Type B pancreatic cell (in vitro differentiated cells): Measurements from ENCODE around the gene PRMT6. TPM values are rescaled to one million over a fixed set of nuclear protein-coding genes. Genes with fewer than 3 reads are reported as not detected.

Experiments
- DNase-seq: peaks from one replicate; pipeline ENCODE4 v3.0.0; 2021; ENCODE audit warnings: mixed read lengths; ENCODE audit not compliant: unreplicated experiment; ENCODE audit errors: extremely low spot score
- H3K27ac Mint-ChIP-seq: 2 replicates; pipeline ENCODE4 v1.8.0; 2021; ENCODE audit warnings: mild to moderate bottlenecking, mixed read lengths
- H3K27me3 Mint-ChIP-seq: 2 replicates; pipeline ENCODE4 v1.8.0; 2021; ENCODE audit warnings: mixed read lengths
- H3K36me3 Mint-ChIP-seq: 2 replicates; pipeline ENCODE4 v1.8.0; 2021; ENCODE audit warnings: mixed read lengths
- H3K4me1 Mint-ChIP-seq: one replicate; pipeline ENCODE4 v1.8.0; 2021; ENCODE audit warnings: mixed read lengths; ENCODE audit not compliant: unreplicated experiment
- H3K4me3 Mint-ChIP-seq: 2 replicates; pipeline ENCODE4 v1.8.0; 2021; ENCODE audit warnings: mild to moderate bottlenecking, mixed read lengths
- H3K9me3 Mint-ChIP-seq: 2 replicates; pipeline ENCODE4 v1.8.0; 2021; ENCODE audit warnings: mixed read lengths
- CTCF ChIP-seq: fragments of 200-600 bp; sonication (generic); conservative IDR thresholded peaks from 2 replicates; pipeline ENCODE4 v1.5.0; 2021; ENCODE audit warnings: antibody characterized with exemption, mild to moderate bottlenecking
- total RNA-seq: library from RNA; stranded (reverse); gene quantifications from 2 replicates; pipeline ENCODE4 v1.2.1, GENCODE V29; 2021; ENCODE audit warnings: low replicate concordance

The PRMT6 gene
- total RNA-seq, 1 donor from 2014 or later, result 31.4 TPM

DNA sequence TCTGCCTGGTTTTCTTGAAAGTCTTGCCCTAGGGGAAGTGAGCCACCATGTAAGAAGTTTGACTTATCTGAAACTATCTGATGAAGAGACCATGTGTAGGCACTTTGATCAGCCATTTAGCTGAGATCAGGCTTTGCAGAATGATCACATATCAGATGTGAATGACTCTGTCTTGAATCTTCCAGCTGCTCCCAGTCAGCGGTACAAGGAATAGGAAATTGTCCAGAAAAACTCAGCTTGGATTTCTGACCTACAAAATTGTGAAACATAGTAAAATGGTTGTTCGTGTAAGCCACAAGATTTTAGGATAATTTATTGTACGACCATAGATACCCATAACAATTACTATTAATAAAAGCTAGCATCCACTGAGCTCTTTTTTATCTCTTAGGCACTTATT is 42.5 kb downstream of the PRMT6 start:
- DNase-seq, result no peak
- H3K4me1 Mint-ChIP-seq, result no peaks in the 10 kb centered on the region
- H3K9me3 Mint-ChIP-seq, result peaks cover under 1% of the 10 kb centered on the region
- TF ChIP-seq CTCF, result no peak
- no peak overlapping the region for H3K27ac Mint-ChIP-seq
- no peaks in the 10 kb centered on the region for H3K27me3 Mint-ChIP-seq
- no peaks in the 10 kb centered on the region for H3K36me3 Mint-ChIP-seq
- no peak overlapping the region for H3K4me3 Mint-ChIP-seq

GRCh38 chr1:107100331-107100984 is 44.0 kb downstream of the PRMT6 start:
- no peaks in the 10 kb centered on the region for H3K4me1 Mint-ChIP-seq
- no peaks in the 10 kb centered on the region for H3K9me3 Mint-ChIP-seq

GRCh38 chr1:107105914-107106313 is 49.4 kb downstream of the PRMT6 start:
- Mint-ChIP-seq H3K4me3 (no peak overlapping the region), H3K9me3 (no peaks in the 10 kb centered on the region), H3K27ac (no peak overlapping the region), H3K27me3 (no peaks in the 10 kb centered on the region), H3K4me1 (no peaks in the 10 kb centered on the region), H3K36me3 (no peaks in the 10 kb centered on the region)
- no peak for DNase-seq
- TF ChIP-seq CTCF, result no peak

More at GRCh38 chr1:107100331-107100984, 44.0 kb downstream of the PRMT6 start:
- DNase-seq, result no peak
- TF ChIP-seq CTCF, result no peak
- Mint-ChIP-seq H3K36me3 (no peaks in the 10 kb centered on the region), H3K27me3 (no peaks in the 10 kb centered on the region), H3K4me3 (no peak overlapping the region), H3K27ac (no peak overlapping the region)

Other genes starting within 250 kb of the PRMT6 start
- gene NTNG1, start 84.4 kb downstream of the PRMT6 start, total RNA-seq, result 8.0 and 19.7 TPM in 2 replicates